PFSK-1 (cell line): Measurements from ENCODE around the gene TMEM178A.

Experiments
- FOXP2 ChIP-seq: optimal IDR thresholded peaks from 2 replicates; pipeline ENCODE3; 2011; ENCODE audit warnings: borderline replicate concordance, control low read depth, inconsistent platforms; ENCODE audit not compliant: insufficient read depth; ENCODE audit errors: extremely low read length, extremely low read depth
- POLR2AphosphoS5 ChIP-seq: IDR thresholded peaks from 2 replicates; pipeline ENCODE4 v1.6.1; 2012; ENCODE audit warnings: low read depth, mild to moderate bottlenecking, control low read depth, low read length, moderate library complexity
- SIN3A ChIP-seq: IDR thresholded peaks from 2 replicates; pipeline ENCODE4 v1.6.1; 2012; ENCODE audit warnings: mild to moderate bottlenecking, low read length, moderate library complexity, borderline replicate concordance; ENCODE audit not compliant: insufficient read depth
- TAF1 ChIP-seq: IDR thresholded peaks from 2 replicates; pipeline ENCODE4 v1.6.1; 2012; ENCODE audit warnings: low read length, control low read depth, borderline replicate concordance; ENCODE audit not compliant: insufficient read depth
- TF ChIP-seq, protein P1 (sequence below), 2 experiments: IDR thresholded peaks; 2 replicates each; pipeline versions ENCODE4 v1.6.1 to v1.8.0; 2011 to 2012; ENCODE audit warnings: low read depth in 2 of 2, low read length in 2 of 2, control low read depth in 1 of 2, inconsistent platforms in 1 of 2, mild to moderate bottlenecking in 1 of 2, moderate library complexity in 1 of 2; ENCODE audit not compliant: insufficient read depth in 1 of 2

The TMEM178A gene

DNA sequence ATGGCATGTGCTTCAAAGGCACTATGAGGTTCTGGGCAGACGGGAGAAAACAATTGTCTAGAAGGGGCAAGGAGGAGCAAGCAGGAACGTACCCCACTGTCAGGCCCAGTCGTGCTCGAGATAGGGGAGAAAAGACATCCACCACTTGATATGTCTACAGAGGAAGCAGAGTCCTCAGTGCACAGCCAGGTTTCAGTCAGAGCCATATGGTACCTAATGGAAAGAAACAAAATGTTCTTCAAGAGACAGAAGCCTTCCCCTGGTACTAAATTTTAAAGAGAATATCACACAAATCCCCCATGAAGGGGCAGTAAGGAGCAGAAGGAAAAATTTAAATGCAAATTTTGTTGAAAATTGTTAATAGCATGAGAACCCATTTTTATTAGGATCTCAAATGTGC, 91.4 kb downstream of the TMEM178A start:
- TF ChIP-seq FOXP2 (no peak), POLR2AphosphoS5 (no peak), TAF1 (no peak), SIN3A (no peak)
- TF ChIP-seq, protein P1, sequence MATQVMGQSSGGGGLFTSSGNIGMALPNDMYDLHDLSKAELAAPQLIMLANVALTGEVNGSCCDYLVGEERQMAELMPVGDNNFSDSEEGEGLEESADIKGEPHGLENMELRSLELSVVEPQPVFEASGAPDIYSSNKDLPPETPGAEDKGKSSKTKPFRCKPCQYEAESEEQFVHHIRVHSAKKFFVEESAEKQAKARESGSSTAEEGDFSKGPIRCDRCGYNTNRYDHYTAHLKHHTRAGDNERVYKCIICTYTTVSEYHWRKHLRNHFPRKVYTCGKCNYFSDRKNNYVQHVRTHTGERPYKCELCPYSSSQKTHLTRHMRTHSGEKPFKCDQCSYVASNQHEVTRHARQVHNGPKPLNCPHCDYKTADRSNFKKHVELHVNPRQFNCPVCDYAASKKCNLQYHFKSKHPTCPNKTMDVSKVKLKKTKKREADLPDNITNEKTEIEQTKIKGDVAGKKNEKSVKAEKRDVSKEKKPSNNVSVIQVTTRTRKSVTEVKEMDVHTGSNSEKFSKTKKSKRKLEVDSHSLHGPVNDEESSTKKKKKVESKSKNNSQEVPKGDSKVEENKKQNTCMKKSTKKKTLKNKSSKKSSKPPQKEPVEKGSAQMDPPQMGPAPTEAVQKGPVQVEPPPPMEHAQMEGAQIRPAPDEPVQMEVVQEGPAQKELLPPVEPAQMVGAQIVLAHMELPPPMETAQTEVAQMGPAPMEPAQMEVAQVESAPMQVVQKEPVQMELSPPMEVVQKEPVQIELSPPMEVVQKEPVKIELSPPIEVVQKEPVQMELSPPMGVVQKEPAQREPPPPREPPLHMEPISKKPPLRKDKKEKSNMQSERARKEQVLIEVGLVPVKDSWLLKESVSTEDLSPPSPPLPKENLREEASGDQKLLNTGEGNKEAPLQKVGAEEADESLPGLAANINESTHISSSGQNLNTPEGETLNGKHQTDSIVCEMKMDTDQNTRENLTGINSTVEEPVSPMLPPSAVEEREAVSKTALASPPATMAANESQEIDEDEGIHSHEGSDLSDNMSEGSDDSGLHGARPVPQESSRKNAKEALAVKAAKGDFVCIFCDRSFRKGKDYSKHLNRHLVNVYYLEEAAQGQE (IDR thresholded peaks at IDR 0.05; ENCODE audit: insufficient read depth in 1 of 2, low read depth in 2 of 2, low read length in 2 of 2) = no peak

DNA sequence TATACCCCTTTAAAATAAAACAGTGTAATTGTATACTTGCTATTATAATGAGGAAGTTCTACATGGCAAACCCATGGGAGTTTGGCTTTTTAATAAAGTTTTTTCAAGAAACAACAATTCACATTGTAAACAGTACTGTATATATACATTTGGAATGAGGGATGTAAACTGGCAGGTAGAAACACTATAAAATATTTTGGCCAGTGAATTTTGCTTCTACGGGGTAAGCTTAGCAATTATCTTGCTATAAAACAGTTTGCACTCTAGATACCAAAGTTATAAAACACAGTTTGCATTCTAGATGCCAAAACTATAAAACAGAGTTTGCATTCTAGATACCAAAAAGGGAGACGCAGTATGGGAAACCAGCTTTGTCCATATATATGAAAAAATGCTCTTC, 96.7 kb downstream of the TMEM178A start:
- no peak for TF ChIP-seq TAF1
- TF ChIP-seq, protein P1 (IDR thresholded peaks at IDR 0.05; ENCODE audit: insufficient read depth in 1 of 2, low read depth in 2 of 2, low read length in 2 of 2) = no peak
- TF ChIP-seq SIN3A = no peak
- TF ChIP-seq POLR2AphosphoS5 = no peak
- TF ChIP-seq FOXP2 = no peak
